H9 (cell line): ENCODE data around the gene STAB2. TPM values are rescaled to one million over a fixed set of nuclear protein-coding genes. Genes with fewer than 3 reads are reported as not detected.

Source experiments
- DNase-seq: peaks from one replicate; pipeline ENCODE4 v3.0.0-alpha.2; 2017
- H2AFZ ChIP-seq: one replicate; pipeline ENCODE4 v1.6.1; 2013; ENCODE audit warnings: mild to moderate bottlenecking, low read length, control low read depth, moderate library complexity
- H2AK5ac ChIP-seq: 2 replicates; pipeline ENCODE4 v1.6.1; 2013; ENCODE audit warnings: low read length, control low read depth, mixed read lengths; ENCODE audit not compliant: insufficient read length
- H2BK120ac ChIP-seq: one replicate; pipeline ENCODE4 v1.6.1; 2013; ENCODE audit warnings: low read depth, mild to moderate bottlenecking, low read length, control low read depth, inconsistent platforms; ENCODE audit not compliant: poor library complexity, severe bottlenecking
- H2BK12ac ChIP-seq: 2 replicates; pipeline ENCODE4 v1.6.1; 2013; ENCODE audit warnings: low read length, control low read depth, mixed read lengths, low read depth; ENCODE audit not compliant: insufficient read length
- H2BK15ac ChIP-seq: 2 replicates; pipeline ENCODE4 v1.6.1; 2013; ENCODE audit warnings: low read depth, low read length, control low read depth
- H2BK20ac ChIP-seq: one replicate; pipeline ENCODE4 v1.6.1; 2013; ENCODE audit warnings: low read depth, mild to moderate bottlenecking, low read length, control low read depth, inconsistent platforms; ENCODE audit not compliant: poor library complexity, severe bottlenecking
- H2BK5ac ChIP-seq: 2 replicates; pipeline ENCODE4 v1.6.1; 2013; ENCODE audit warnings: low read length, control low read depth, mixed read lengths; ENCODE audit not compliant: insufficient read length
- H3K14ac ChIP-seq: 2 replicates; pipeline ENCODE4 v1.6.1; 2013; ENCODE audit warnings: low read length, control low read depth; ENCODE audit not compliant: insufficient read depth
- H3K18ac ChIP-seq: 2 replicates; pipeline ENCODE4 v1.6.1; 2013; ENCODE audit warnings: low read depth, mild to moderate bottlenecking, mixed read lengths, low read length, control low read depth; ENCODE audit not compliant: insufficient read length
- H3K23ac ChIP-seq: 2 replicates; pipeline ENCODE4 v1.6.1; 2013; ENCODE audit warnings: low read length, control low read depth, mixed read lengths, low read depth; ENCODE audit not compliant: insufficient read length
- H3K23me2 ChIP-seq: 2 replicates; pipeline ENCODE4 v1.6.1; 2013; ENCODE audit warnings: low read depth, mild to moderate bottlenecking, mixed read lengths, low read length, control low read depth; ENCODE audit not compliant: insufficient read length, poor library complexity, severe bottlenecking
- H3K27ac ChIP-seq: 2 replicates; pipeline ENCODE4 v1.5.1; 2013; ENCODE audit warnings: low read length, control low read depth, mixed read lengths, low read depth; ENCODE audit not compliant: insufficient read length
- H3K27me3 ChIP-seq: 2 replicates; pipeline ENCODE4 v1.6.1; 2013; ENCODE audit warnings: low read length, control low read depth, inconsistent platforms; ENCODE audit not compliant: insufficient read depth
- H3K4ac ChIP-seq: 2 replicates; pipeline ENCODE4 v1.6.1; 2013; ENCODE audit warnings: low read depth, mild to moderate bottlenecking, control low read depth, inconsistent platforms, low read length, moderate library complexity
- H3K4me1 ChIP-seq: 2 replicates; pipeline ENCODE4 v1.6.1; 2013; ENCODE audit warnings: low read length, control low read depth, inconsistent platforms; ENCODE audit not compliant: insufficient read depth
- H3K4me2 ChIP-seq: 2 replicates; pipeline ENCODE4 v1.6.1; 2013; ENCODE audit warnings: low read length, control low read depth, mixed read lengths; ENCODE audit not compliant: insufficient read length, insufficient read depth
- H3K56ac ChIP-seq: 2 replicates; pipeline ENCODE4 v1.6.1; 2013; ENCODE audit warnings: low read depth, mild to moderate bottlenecking, mixed read lengths, low read length, control low read depth; ENCODE audit not compliant: insufficient read length
- H3K79me1 ChIP-seq: 2 replicates; pipeline ENCODE4 v1.6.1; 2013; ENCODE audit warnings: low read depth, mild to moderate bottlenecking, moderate library complexity, low read length, control low read depth, inconsistent platforms; ENCODE audit not compliant: insufficient read depth, poor library complexity, severe bottlenecking
- H3K79me2 ChIP-seq: 2 replicates; pipeline ENCODE4 v1.6.1; 2013; ENCODE audit warnings: low read length, control low read depth, inconsistent platforms; ENCODE audit not compliant: insufficient read depth
- H3K9ac ChIP-seq: 2 replicates; pipeline ENCODE4 v1.6.1; 2013; ENCODE audit warnings: low read length, control low read depth, mixed read lengths; ENCODE audit not compliant: insufficient read length; ENCODE audit errors: extremely low read depth
- H3K9me3 ChIP-seq: one replicate; pipeline ENCODE4 v1.6.1; 2013; ENCODE audit warnings: low read depth, low read length, inconsistent platforms; ENCODE audit not compliant: control insufficient read depth
- H3T11ph ChIP-seq: one replicate; pipeline ENCODE4 v1.6.1; 2013; ENCODE audit warnings: mild to moderate bottlenecking, low read length, control low read depth, inconsistent platforms
- H4K20me1 ChIP-seq: one replicate; pipeline ENCODE4 v1.6.1; 2013; ENCODE audit not compliant: control insufficient read depth, insufficient read length, insufficient read depth
- H4K5ac ChIP-seq: 2 replicates; pipeline ENCODE4 v1.6.1; 2013; ENCODE audit warnings: low read depth, mild to moderate bottlenecking, mixed read lengths, low read length, control low read depth; ENCODE audit not compliant: insufficient read length
- H4K8ac ChIP-seq: replicated peaks from 2 replicates; pipeline ENCODE4 v1.6.1; 2013; ENCODE audit warnings: low read length, control low read depth, mixed read lengths, low read depth; ENCODE audit not compliant: insufficient read length
- H4K91ac ChIP-seq: 2 replicates; pipeline ENCODE4 v1.6.1; 2013; ENCODE audit warnings: low read depth, mild to moderate bottlenecking, moderate library complexity, mixed read lengths, low read length, control low read depth; ENCODE audit not compliant: insufficient read length
- H3K27ac Mint-ChIP-seq, 3 experiments: 2 replicates in 2 of 3; 3 replicates in 1 of 3; pipeline ENCODE4 v1.8.0; 2020 to 2021; ENCODE audit warnings: mixed read lengths in 3 of 3, mild to moderate bottlenecking in 1 of 3, moderate library complexity in 1 of 3
- H3K27me3 Mint-ChIP-seq: 2 replicates; pipeline ENCODE4 v1.8.0; 2021; ENCODE audit warnings: low read depth, mild to moderate bottlenecking, moderate library complexity, mixed read lengths
- H3K36me3 Mint-ChIP-seq, 3 experiments: 2 replicates in 2 of 3; 3 replicates in 1 of 3; pipeline ENCODE4 v1.8.0; 2020 to 2021; ENCODE audit warnings: low read depth in 3 of 3, mixed read lengths in 3 of 3; ENCODE audit not compliant: insufficient read depth in 1 of 3
- H3K4me1 Mint-ChIP-seq, 2 experiments: 2 replicates each; pipeline ENCODE4 v1.8.0; 2020; ENCODE audit warnings: mixed read lengths in 2 of 2
- H3K4me3 Mint-ChIP-seq, 2 experiments: 2 replicates in 1 of 2; 3 replicates in 1 of 2; pipeline ENCODE4 v1.8.0; 2020 to 2021; ENCODE audit warnings: mild to moderate bottlenecking in 2 of 2, mixed read lengths in 2 of 2, moderate library complexity in 1 of 2
- H3K9me3 Mint-ChIP-seq, 2 experiments: 2 replicates in 1 of 2; 3 replicates in 1 of 2; pipeline ENCODE4 v1.8.0; 2020; ENCODE audit warnings: mild to moderate bottlenecking in 2 of 2, mixed read lengths in 2 of 2, moderate library complexity in 1 of 2
- CTCF ChIP-seq: fragments of 200-600 bp; sonication (generic); conservative IDR thresholded peaks from 3 replicates; pipeline ENCODE4 v1.8.0; 2021; ENCODE audit warnings: antibody characterized with exemption, mild to moderate bottlenecking
- WGBS: extraction: QIAGEN DNeasy Blood & Tissue Kit; methylation state at CpG from one replicate; pipeline ENCODE4 v1.1.7; 2013; ENCODE audit warnings: missing lambda C conversion rate, low lambda C conversion rate, mixed read lengths; ENCODE audit not compliant: insufficient read length; ENCODE audit errors: extremely low coverage; 5-methylcytosine and 5-hydroxymethylcytosine counted together
- total RNA-seq: library from RNA; stranded (reverse); gene quantifications from 2 replicates; pipeline ENCODE4 v1.2.1, GENCODE V29; 2021

Gene STAB2
- total RNA-seq, 1 experiment from 2014 or later: 0.02 TPM

GRCh38 chr12:103668520-103668919 lies 81.4 kb downstream of the STAB2 start:
- H3K27me3 Mint-ChIP-seq: no peaks in the 10 kb centered on the region
- H3K36me3 Mint-ChIP-seq: no peaks in the 10 kb centered on the region; a peak in 1 of 7 replicates

More at GRCh38 chr12:103668520-103668919, 81.4 kb downstream of the STAB2 start:
- H3K27me3 ChIP-seq: no peaks in the 10 kb centered on the region
- Mint-ChIP-seq H3K9me3 (no peaks in the 10 kb centered on the region), H3K4me3 (no peak overlapping the region), H3K27ac (peak overlapping the region in 1 of 3 experiments; percentile 21; a peak in 2 of 7 replicates), H3K4me1 (peaks cover 24 to 30% of the 10 kb centered on the region in 2 experiments)
- no peak for DNase-seq
- H2BK120ac ChIP-seq: no peak overlapping the region
- no peaks in the 10 kb centered on the region for H3K79me1 ChIP-seq
- H3K23me2 ChIP-seq: no peaks in the 10 kb centered on the region
- H4K8ac ChIP-seq: no peak overlapping the region
- H3T11ph ChIP-seq: no peak overlapping the region
- H2AFZ ChIP-seq: no peak overlapping the region
- H4K91ac ChIP-seq: no peak overlapping the region
- no peak overlapping the region for H3K56ac ChIP-seq
- H3K14ac ChIP-seq: no peak overlapping the region
- H3K4me2 ChIP-seq: no peak overlapping the region
- no peak overlapping the region for H3K18ac ChIP-seq
- no peaks in the 10 kb centered on the region for H3K79me2 ChIP-seq
- no peak overlapping the region for H3K27ac ChIP-seq
- H2BK12ac ChIP-seq: no peak overlapping the region
- no peak overlapping the region for H2AK5ac ChIP-seq
- H2BK5ac ChIP-seq: no peak overlapping the region
- H3K4me1 ChIP-seq: 0 out of 2 replicates have a peak, but pooled peaks cover 2% of the 10 kb centered on the region
- no peaks in the 10 kb centered on the region for H4K20me1 ChIP-seq
- TF ChIP-seq CTCF: no peak
- H3K23ac ChIP-seq: no peak overlapping the region
- no peaks in the 10 kb centered on the region for H3K9me3 ChIP-seq
- no peak overlapping the region for H3K4ac ChIP-seq
- no peak overlapping the region for H3K9ac ChIP-seq
- WGBS: no CpG with 5 or more reads among the region's 8 CpGs
- no peak overlapping the region for H2BK15ac ChIP-seq
- H2BK20ac ChIP-seq: no peak overlapping the region
- H4K5ac ChIP-seq: no peak overlapping the region
